Fibroblast of the aortic adventitia (primary cell): Measurements from ENCODE around the gene RIMBP2. TPM values are rescaled to one million over a fixed set of nuclear protein-coding genes. Genes with fewer than 3 reads are reported as not detected.

Source experiments
- DNase-seq: peaks from one replicate; pipeline ENCODE4 v3.0.0-alpha.2; 2010; ENCODE audit warnings: low read depth
- H3K4me3 ChIP-seq: 2 replicates; pipeline ENCODE4 v1.5.1; 2011; ENCODE audit warnings: low read depth, mild to moderate bottlenecking, control low read depth, low read length, moderate library complexity
- total RNA-seq: library from RNA; depleted of rRNA; stranded (reverse); fragments of >200 nt; gene quantifications from 2 replicates; pipeline ENCODE4 v1.2.3, GENCODE V29; 2012; ENCODE audit warnings: low replicate concordance
- TF ChIP-seq, protein P1 (sequence below): IDR thresholded peaks from 2 replicates; pipeline ENCODE4 v1.5.1; 2011; ENCODE audit warnings: mild to moderate bottlenecking, low read length, control low read depth, inconsistent platforms; ENCODE audit not compliant: insufficient read depth

The RIMBP2 gene
- total RNA-seq, 1 donor, result not detected

DNA sequence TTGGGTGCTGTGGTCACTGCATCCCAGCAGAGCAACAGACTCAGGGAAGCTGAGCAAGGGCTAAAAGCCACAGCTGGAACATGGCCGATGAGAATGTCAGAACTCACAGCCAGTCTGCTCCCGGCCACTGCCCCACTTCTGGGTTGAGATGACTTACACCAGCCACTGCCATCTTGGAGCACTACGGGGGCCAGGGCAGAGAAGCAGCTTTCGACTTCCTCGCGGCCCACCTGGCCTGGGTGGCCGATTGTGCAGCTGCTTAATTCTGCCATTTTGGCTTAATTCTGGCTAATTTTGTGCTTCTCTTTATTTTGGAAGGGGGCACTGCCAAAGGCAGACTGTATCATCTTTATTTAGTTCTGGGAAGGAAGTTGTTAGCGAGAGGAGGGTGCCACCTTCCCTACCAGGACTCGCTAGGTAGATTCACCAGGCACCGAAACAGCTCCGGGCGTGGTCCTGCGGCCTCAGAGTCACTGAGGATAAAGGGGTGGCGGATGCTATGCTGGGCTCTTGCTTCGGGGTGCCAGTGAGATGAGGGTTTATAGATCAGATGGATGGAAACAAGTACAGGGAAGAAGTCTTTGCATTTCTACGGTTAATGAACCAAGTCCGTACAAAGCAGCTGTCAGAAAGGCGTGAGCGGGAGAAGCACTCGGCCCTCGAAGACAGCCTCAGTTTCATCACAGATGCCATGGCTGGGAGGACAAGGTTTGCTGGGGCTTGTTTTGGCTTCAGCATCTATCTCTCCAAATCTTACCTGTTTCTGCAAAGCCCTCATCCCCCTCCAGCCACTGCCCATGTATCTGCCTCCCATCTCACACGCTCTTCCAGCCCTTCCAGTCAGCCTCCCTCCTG is 230.6 kb downstream of the RIMBP2 start:
- H3K4me3 ChIP-seq, result no peak overlapping the region
- TF ChIP-seq, protein P1, sequence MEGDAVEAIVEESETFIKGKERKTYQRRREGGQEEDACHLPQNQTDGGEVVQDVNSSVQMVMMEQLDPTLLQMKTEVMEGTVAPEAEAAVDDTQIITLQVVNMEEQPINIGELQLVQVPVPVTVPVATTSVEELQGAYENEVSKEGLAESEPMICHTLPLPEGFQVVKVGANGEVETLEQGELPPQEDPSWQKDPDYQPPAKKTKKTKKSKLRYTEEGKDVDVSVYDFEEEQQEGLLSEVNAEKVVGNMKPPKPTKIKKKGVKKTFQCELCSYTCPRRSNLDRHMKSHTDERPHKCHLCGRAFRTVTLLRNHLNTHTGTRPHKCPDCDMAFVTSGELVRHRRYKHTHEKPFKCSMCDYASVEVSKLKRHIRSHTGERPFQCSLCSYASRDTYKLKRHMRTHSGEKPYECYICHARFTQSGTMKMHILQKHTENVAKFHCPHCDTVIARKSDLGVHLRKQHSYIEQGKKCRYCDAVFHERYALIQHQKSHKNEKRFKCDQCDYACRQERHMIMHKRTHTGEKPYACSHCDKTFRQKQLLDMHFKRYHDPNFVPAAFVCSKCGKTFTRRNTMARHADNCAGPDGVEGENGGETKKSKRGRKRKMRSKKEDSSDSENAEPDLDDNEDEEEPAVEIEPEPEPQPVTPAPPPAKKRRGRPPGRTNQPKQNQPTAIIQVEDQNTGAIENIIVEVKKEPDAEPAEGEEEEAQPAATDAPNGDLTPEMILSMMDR, result no peak
- DNase-seq, result no peak

DNA sequence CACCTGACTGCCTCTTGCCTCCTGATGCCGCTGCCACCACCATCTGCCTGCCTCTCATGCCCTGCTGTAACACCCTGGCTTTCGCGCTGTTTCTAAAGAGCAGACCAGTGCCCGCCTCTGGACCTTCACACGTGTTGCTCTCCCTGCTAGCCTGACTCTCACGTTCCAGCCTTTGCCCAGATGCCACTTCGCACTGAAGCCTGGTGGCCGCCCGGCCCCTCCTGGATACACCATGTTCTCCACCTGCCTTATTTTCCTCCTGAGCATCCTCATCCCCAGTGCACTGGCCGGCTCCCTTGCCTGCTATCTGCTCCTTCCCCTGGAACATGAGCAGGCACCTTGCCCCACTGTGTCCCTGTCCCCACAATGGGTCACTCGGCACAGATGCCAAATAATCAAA is 231.9 kb downstream of the RIMBP2 start:
- DNase-seq, result no peak
- TF ChIP-seq, protein P1, result no peak
- no peak overlapping the region for H3K4me3 ChIP-seq

DNA sequence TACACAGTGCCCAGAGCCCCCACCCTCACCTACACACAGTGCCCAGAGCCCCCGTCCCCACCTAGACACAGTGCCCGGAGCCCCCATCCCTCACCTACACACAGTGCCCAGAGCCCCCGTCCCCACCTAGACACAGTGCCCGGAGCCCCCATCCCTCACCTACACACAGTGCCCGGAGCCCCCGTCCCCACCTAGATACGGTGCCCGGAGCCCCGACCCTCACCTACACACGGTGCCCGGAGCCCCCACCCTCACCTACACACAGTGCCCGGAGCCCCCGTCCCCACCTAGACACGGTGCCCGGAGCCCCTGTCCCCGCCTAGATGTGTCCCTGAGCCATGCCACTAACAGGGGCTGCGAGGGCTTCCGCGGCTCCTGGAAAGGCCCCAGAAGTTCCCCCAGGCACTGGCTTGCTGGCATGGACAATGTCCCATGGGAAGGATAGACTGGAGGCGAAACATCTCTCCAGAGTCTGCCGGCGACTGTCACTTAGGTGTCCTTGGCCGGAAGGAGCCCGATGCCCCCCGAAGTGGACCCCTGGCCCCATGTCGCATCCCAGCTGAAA is 232.4 kb downstream of the RIMBP2 start:
- no peak for DNase-seq
- no peak overlapping the region for H3K4me3 ChIP-seq
- TF ChIP-seq, protein P1, result no peak

DNA sequence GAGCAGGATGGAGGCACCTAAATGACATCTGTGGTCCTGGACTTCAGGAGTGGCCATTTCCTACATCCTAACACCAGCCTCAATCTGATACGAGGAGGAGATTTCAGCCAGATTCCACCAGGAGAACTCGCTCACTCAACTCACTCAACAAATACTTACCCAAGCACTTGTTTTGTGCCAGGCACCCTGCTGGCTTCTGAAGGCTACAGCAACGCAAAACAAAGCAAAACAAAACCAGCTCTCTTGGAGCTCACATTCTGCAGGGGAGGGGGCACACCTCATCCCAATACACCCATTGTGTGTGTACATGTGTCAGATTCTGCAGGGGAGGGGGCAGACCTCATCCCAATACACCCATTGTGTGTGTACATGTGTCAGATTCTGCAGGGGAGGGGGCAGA is 233.7 kb downstream of the RIMBP2 start:
- H3K4me3 ChIP-seq, result no peak overlapping the region
- no peak for DNase-seq
- TF ChIP-seq, protein P1, result no peak

DNA sequence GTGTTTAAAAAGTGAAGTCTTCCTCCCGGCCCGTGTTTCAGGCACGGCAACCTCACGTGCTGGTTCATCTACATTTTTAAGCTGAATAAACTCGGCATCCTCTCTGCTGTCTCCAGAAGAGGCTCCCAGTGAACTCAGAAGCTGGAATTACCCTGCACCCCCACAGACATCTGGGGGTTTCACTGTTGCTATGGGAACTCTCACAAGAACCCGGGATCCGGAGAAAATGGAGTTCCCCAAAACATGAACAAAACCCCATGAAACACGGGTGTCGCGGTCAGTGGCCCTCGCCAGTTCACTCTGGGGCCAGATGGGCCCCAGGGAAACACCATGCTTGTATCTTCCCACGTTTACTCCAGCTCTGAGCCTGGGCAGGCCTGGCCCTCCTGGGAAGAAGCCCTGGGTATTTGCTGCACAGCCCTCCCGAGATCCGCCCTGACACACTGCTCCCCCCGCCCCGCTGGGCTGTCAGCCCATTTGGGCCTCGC is 234.7 kb downstream of the RIMBP2 start:
- TF ChIP-seq, protein P1, result no peak
- no peak for DNase-seq
- no peak overlapping the region for H3K4me3 ChIP-seq

DNA sequence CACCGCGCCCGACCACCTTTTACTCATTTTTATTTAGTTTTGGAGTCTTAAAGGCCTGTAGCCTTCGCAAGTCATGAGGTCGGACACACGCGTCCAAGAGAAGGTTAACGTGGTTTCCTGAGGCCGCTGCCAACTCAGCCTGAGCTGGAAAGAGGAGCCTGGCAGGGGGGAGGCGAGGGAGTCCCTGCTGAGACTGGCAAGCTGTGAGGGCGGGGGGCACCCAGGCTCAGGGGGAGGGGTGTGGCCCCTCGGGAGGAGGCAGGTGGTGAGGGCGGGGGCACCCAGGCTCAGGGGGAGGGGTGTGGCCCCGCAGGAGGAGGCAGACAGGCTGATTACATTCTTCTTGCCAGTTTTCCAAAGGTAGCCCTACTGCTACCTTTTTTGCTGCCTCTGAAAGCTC is 235.2 kb downstream of the RIMBP2 start:
- no peak for DNase-seq
- TF ChIP-seq, protein P1, result no peak
- no peak overlapping the region for H3K4me3 ChIP-seq

DNA sequence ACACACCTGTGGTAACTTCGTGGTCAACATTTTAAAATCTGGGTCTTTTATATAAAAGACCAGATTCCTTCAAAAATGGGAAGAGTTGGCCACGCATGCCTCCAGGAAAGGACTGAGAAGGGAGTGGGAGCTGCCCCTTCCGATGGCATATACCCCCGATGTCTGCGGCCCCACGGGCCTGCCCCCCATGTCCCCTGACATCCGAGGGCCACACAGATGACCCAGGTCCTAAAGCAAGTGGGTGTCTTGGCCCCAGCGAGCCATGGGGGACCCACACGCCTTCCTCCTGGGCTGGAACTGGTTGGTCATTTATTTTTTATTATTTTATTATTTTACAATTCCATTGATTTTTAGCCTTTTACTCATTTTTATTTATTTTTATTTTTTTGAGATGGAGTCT is 235.9 kb downstream of the RIMBP2 start:
- TF ChIP-seq, protein P1, result no peak
- DNase-seq, result no peak
- no peak overlapping the region for H3K4me3 ChIP-seq
